PC-3 (cell line): ENCODE measurements around the gene SLC13A4.

Source experiments
- EZH2 ChIP-seq: fragments of 300-600 bp; sonication (generic); IDR thresholded peaks from one replicate; pipeline ENCODE4 v1.6.1; 2017; ENCODE audit warnings: antibody characterized with exemption, mild to moderate bottlenecking, low read length; ENCODE audit not compliant: unreplicated experiment
- TF ChIP-seq, protein P1 (sequence below): fragments of 300-600 bp; sonication (generic); conservative IDR thresholded peaks from 2 replicates; pipeline ENCODE4 v1.5.1; 2017; ENCODE audit warnings: antibody characterized with exemption, low read depth, mild to moderate bottlenecking, low read length

DNA sequence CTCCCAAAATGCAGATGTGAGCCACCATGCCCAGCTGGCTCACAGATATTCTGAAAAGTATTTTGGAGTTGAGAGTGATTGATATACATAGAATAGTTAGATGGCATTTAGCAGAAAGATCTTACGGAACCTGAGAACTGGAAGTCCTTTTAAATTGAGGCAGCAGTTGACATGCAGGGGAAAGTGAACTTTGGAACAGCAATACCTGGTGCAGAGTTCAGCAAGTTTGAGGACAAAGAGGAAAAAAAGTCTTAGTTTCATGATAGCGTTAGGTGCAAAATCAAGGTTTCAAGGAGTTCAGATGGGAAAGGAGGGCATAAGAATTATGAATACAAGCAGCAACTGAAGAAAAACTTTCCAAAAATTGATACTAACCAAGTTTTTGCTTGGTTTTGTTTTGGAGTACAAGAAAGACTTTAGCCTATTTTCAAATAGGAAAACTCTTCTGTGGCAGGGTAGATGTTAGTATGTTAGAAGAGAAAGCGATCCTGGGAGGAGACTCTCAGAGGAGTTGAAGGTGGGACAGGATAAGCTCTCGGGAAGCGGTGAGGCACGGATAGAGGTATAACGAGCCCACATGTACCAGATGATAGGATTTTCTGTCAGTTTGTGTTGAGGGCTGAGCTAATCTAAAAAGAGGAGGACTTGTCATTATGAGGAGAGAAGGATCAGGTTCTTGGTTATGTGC, 93.7 kb downstream of the SLC13A4 start:
- TF ChIP-seq EZH2: no peak
- TF ChIP-seq, protein P1, sequence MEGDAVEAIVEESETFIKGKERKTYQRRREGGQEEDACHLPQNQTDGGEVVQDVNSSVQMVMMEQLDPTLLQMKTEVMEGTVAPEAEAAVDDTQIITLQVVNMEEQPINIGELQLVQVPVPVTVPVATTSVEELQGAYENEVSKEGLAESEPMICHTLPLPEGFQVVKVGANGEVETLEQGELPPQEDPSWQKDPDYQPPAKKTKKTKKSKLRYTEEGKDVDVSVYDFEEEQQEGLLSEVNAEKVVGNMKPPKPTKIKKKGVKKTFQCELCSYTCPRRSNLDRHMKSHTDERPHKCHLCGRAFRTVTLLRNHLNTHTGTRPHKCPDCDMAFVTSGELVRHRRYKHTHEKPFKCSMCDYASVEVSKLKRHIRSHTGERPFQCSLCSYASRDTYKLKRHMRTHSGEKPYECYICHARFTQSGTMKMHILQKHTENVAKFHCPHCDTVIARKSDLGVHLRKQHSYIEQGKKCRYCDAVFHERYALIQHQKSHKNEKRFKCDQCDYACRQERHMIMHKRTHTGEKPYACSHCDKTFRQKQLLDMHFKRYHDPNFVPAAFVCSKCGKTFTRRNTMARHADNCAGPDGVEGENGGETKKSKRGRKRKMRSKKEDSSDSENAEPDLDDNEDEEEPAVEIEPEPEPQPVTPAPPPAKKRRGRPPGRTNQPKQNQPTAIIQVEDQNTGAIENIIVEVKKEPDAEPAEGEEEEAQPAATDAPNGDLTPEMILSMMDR: no peak
